ENCODE data around the gene LPAR1.
"Not testable (repeated sequence)": the region's sequence is repeated elsewhere in the genome, so short reads cannot be mapped to it uniquely, and the experiment has no call there.

LPAR1 gene, protein sequence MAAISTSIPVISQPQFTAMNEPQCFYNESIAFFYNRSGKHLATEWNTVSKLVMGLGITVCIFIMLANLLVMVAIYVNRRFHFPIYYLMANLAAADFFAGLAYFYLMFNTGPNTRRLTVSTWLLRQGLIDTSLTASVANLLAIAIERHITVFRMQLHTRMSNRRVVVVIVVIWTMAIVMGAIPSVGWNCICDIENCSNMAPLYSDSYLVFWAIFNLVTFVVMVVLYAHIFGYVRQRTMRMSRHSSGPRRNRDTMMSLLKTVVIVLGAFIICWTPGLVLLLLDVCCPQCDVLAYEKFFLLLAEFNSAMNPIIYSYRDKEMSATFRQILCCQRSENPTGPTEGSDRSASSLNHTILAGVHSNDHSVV

DNA sequence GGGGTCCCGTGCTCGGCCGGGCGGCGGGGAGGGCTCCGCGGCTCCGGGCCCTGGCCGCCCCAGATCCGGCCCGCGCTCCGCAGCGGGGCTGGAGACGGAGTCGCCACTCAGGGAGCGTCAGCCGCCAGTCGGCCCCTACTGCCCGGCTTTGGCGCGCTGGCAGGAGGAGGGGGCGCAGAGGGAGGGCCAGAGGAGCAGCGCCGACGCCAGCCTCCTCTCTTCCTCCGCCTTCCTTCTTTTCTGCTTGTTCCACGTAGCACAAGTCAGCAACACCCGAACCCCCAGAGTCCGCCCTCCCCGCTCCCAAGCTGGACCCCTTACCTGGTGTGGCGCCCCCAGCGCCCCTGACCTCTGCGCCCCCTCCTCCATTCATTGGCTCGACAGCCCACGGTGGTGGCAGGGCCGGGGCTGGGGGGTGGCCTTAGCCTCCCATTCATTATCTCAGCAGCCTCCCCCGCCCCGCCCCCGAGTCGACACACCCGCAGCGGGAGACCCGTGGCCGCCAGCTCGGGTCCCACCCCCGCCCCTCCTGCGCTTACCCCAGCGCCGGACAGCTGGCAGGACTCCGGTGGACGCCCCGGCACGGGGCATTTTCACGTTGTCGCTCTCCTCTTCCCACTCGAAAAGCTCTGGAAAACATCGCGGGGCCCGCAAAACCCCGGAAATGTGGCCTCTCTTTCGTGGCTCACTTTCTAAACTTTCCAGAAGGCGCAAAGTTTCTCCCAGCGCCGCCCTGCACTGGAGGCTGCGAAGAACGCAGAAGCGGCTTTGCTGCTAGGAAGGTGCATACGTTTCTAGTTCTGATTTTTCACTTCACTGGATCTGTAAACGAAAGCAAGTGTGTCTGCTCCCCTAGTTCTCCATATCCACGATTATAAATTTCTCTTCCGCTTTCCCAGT, at the start of gene LPAR1:
Gene LPAR1, minus strand, starts transcription at position 140 of the 900 bp plus-strand sequence. CDS start 66,353 bp downstream, outside the sequence.
- in situ Hi-C loops (cut with HindIII; ENCODE audit: low sequenced_read_pairs), result no loop called here

DNA sequence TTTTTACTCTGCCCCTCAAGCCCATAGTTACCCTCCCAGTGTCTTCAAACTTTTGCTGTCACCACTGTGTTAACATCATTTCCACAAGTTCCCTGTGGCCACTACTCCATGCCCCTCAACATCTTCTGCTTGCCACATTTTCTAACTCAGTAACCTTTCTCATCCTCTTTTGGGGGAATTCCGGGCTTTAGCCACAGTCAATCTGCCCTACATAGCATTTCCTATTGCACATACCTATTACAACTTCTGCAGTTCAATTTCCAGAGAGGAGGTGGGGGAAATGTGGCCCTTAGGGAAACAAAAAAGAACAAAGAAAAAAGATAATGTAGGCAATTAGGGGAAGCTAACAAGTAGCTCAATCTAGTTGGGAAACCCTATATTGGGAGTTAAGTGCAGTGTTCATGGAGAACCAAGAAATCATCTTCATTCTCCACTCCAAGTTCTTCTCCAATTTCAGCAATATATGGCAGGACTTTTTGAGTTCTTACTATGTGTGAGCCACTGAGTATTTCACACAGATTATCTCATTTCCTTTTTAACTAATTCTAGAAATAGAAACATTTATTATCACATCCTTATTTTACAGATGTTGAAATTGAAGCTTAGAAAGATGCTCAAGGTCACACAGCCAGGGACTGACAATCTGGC, 40.2 kb upstream of the LPAR1 start:
- in situ Hi-C loops (cut with HindIII; ENCODE audit: low sequenced_read_pairs), result no loop called here

- in situ Hi-C loops (cut with HindIII; ENCODE audit: low sequenced_read_pairs), result no loop called here
These were observed 38.2 kb upstream of the LPAR1 start for GRCh38 chr9:111076519-111076918.

GRCh38 chr9:111076042-111076441, 37.8 kb upstream of the LPAR1 start:
- in situ Hi-C loops (cut with HindIII; ENCODE audit: low sequenced_read_pairs), result no loop called here

- in situ Hi-C loops (cut with HindIII; ENCODE audit: low sequenced_read_pairs), result no loop called here
These were observed 36.1 kb upstream of the LPAR1 start for GRCh38 chr9:111074395-111074794.

DNA sequence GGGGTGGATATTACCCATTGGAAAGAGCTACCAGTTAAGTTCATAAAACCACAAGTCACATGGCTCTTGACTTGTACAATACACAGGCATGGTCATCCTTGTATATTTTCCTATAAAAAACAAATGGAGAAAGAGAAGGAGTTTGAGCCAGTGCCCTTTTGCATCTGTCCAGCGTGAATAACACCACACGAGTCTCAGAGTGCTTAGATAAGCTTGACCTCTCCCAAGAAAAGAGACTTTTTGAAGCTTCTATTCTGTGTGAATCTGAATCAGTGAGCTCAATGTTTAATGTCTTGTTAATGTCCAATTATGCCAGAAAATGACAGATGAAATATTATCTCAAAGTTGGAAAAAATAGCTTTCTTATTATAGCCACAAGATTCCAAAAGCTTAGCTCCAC, 30.9 kb upstream of the LPAR1 start:
- in situ Hi-C loops (cut with HindIII; ENCODE audit: low sequenced_read_pairs), result no loop called here

- in situ Hi-C loops (cut with HindIII; ENCODE audit: low sequenced_read_pairs), result no loop called here
These were observed 30.5 kb upstream of the LPAR1 start for GRCh38 chr9:111068771-111069170.

DNA sequence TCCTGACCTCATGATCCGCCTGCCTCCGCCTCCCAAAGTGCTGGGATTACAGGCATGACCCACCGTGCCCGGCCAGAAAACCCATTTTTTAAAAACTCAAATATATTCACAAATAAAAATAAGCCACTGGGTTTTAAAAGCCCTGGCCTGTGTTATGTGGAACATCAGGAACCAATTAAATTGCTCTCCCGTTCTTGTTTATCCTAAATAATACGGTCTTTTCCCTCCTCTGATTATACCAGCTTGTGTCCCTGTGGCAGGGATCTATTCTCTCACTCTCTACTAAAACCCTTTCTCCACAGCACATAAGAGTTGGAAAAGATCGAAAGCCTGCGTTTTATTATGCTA, 30.1 kb upstream of the LPAR1 start:
- in situ Hi-C loops (cut with HindIII; ENCODE audit: low sequenced_read_pairs), result no loop called here

DNA sequence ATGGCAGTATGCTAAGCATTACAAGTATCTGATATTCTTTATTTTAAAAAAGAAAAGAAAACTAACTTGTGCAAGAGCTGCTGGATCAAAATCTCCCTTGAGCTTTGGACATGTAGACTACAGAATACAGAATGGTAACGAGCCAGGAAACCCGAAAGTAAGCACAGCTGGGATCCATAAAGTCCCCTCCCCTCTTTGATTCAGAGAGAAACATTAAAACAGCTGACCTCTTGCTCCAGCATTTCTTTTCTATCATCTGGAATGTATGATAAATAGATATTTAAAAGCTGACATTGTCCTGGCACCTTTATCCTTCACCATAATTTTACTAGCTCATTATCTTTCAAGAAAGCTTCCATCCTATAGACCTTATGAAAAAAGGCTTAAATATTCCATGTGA, 28.2 kb upstream of the LPAR1 start:
- in situ Hi-C loops (cut with HindIII; ENCODE audit: low sequenced_read_pairs), result no loop called here

DNA sequence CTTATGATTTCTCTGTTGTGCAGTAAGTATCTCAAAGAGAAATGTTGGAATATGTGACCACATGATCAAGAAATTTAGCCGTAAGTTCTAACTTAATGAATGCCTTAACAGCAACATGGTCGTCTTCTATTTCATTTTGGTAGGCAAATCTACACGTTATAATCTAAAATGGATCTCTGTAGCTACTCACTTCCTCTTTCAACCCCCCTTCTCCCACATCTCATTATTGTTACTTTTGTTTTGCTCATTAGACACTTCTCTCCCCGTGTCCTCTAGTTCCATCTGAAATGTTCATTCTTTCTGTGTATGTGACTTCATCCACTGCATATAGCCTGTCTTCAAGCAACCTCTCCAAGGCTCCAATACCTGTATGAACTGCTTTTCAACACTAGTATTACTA, 27.1 kb upstream of the LPAR1 start:
- in situ Hi-C loops (cut with HindIII; ENCODE audit: low sequenced_read_pairs), result no loop called here

DNA sequence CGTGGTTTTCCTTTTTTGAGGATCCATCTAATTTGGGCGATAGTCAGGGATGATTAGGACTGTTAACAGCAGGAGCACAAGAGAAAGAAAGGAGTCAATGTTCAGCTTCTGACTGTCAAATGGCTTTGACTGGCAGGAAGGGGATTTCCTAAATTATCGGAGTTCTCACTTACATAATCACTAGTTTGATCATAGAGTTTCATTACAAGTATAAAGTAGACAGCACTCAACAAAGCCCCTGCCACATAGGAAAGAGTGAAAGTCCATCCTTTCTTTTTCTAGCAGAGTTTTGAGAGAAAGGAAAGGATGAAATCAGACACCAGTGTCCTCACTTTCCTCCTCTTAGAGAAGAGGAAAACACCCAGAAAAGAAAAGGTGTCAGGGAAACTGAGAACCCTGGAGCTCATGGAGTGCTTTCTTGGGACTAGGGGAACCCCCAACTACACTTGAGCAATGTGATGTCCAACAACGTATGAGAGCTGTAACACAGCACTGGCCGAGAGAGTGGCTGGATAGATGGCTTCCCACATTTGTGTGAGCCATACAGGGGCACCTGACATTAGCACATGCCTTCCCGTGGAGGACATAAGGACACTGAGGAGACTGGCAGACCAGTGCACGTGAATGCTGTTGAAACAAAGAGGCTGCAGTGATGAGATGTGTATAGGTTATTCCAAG, 26.0 kb upstream of the LPAR1 start:
- in situ Hi-C loops (cut with HindIII; ENCODE audit: low sequenced_read_pairs), result no loop called here

DNA sequence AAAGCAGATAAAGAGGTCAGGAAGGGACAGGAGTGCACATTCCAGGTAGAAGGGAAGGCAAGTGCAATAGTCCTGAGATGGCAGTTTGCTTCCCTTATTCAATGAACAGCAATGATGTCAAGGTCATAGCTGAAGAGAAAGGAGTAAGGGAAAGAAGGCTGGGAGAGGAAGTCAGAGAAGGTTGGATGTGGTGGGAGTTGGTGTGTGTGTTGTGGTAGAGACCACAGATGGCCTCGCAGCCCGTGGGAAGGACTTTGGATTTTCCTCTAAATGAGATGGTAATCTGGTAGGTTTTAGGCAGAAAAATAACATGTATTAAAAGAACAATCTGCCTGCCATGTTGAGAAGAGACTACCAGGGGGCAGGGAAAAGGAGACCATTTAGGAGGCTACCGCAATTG, 25.1 kb upstream of the LPAR1 start:
- in situ Hi-C loops (cut with HindIII; ENCODE audit: low sequenced_read_pairs), result no loop called here

DNA sequence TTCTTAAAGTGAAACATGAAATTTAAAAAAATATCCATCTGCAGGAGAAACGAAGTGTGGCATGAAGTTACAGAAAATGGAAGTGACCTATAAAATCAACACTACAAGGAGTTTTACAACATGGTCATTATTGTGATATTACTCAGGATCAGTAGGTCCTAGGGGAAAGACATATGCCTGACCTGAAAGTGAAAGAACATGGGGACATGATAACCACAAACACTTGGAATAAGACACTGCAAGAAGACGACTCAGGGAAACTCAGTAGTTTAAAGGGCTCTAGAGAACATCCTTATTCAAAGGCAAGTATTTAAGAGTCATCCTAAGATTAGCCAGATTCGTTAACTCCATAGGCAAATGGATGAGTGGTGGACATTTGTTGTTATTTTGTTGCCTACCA, 19.9 kb upstream of the LPAR1 start:
- in situ Hi-C loops (cut with HindIII; ENCODE audit: low sequenced_read_pairs), result loop anchor here (5.0 kb wide), 1 partner anchor 54 kb away; no protein-coding TSS in a partner anchor

DNA sequence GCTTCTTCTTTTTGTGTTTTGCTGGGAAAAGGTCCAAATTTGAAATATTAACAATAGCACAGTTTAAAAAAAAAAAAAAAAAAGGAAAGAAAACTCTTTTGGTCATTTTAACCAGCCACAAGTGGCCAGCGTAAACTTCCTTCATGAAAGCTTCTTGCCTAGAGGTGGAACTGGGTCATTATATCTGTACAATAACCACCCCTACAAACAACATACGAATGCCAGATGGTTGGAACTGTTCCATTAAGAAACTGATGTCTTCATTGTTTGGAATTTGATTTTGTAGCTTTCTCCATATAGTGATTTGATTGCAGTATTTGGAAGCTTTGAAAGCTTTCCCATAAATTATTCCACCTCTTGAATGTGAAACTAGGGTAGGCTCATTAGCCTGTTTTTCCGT, 18.3 kb upstream of the LPAR1 start:
- in situ Hi-C loops (cut with HindIII; ENCODE audit: low sequenced_read_pairs), result loop anchor here (5.0 kb wide), 1 partner anchor 56 kb away; no protein-coding TSS in a partner anchor

GRCh38 chr9:111052791-111053190, 14.5 kb upstream of the LPAR1 start:
- in situ Hi-C loops (cut with HindIII; ENCODE audit: low sequenced_read_pairs), result no loop called here

DNA sequence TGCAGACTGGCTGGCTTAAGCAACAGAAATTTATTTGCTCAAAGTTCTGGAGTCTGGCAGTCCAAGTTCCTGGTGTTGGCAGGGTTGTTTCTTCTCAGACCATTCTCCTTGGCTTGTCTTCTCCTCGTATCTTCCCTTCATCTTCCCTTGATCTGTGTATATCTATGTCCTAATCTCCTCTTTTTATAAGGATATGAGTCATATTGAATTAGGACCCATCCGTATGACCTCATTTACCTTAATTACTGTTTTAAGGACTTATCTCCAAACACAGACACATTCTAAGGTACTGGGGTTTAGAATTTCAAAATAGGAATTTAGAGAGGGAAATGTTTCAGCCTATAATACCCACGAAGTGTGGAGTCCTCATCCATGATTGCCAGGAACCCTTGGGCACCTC, 13.1 kb upstream of the LPAR1 start:
- in situ Hi-C loops (cut with HindIII; ENCODE audit: low sequenced_read_pairs), result no loop called here

DNA sequence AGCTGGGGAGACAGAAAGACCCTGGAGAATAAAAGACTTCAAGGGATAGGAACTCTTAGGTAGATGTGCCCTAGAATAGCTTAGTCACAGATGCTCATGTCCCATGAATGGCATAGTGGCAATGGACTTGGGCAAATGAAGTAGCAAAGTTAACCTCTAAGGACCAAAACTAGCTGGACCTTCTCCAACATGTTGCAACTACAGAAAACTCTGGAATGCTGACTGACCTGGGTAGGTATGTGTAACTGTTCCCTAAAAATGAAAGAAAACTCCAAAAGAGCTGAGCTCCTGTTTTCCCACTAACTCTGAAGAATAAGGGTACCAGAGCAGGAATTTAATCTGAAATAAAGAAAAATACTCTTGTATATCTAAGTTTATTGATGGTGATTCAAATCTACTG, 12.5 kb upstream of the LPAR1 start:
- in situ Hi-C loops (cut with HindIII; ENCODE audit: low sequenced_read_pairs), result no loop called here

DNA sequence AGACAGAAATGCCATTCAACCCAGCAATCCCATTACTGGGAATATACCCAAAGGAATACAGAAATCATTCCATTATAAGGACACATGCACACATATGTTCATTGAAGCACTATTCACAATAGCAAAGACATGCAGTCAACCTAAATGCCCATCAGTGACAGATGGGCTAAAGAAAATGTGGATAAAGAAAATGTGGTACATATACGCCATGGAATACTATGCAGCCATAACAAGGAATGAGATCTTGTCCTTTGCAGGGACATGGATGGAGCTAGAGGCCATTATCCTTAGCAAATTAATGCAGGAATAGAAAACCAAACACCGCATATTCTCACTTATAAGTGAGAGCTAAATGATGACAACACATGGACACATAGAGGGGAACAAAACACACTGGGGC, 9.0 kb upstream of the LPAR1 start:
- in situ Hi-C loops (cut with HindIII; ENCODE audit: low sequenced_read_pairs), result not testable (repeated sequence)

DNA sequence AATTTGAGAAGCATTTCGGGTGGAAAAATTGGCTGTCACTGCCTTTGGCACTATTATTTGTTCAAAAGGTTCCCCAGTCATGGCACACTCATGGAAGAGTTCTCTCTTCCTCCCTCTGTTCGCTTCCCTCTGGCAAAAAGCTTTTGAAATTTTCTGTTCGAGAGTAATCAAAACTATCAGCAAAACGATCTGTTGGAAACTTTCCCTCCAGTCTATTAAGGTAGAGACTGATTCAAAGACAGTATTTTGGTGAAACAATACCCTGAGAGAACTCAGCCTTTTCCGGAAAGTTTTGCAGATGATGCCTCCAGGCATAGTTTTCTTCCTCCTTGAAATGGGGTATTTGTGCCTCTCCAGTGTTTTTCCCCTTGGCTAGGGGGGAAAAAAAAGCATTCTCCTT, 3.6 kb upstream of the LPAR1 start:
- in situ Hi-C loops (cut with HindIII; ENCODE audit: low sequenced_read_pairs), result no loop called here

DNA sequence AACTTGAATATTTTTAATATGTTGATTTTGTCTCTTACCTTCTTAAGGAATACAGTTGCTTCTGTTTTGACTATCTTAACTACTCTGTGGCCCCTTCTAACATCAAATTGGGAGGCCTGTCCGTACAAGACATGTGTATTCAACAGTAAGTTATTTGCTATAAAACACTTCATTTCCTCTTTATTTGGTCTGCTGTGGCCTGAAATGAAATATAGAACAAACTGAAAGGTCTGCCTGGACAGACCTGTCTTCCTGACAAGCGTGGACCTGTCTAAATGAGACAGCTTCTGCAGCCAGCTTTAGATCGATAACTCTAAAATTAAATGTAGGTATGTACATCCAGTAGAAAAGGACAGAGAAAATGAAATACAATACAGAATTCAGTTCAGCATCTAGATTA, 2.2 kb upstream of the LPAR1 start:
- in situ Hi-C loops (cut with HindIII; ENCODE audit: low sequenced_read_pairs), result no loop called here

All from endothelial cell of hepatic sinusoid (primary cell).